ENCODE results near the gene RTP4. TPM values are rescaled to one million over a fixed set of nuclear protein-coding genes. Genes with fewer than 3 reads are reported as not detected.
"Not testable (repeated sequence)": the region's sequence is repeated elsewhere in the genome, so short reads cannot be mapped to it uniquely, and the experiment has no call there.

Gene RTP4
- polyA plus RNA-seq, 4 donors: 0.48 to 1.5 (median 0.74) TPM

GRCh38 chr3:187367561-187368103 lies 553 bp upstream of the RTP4 start:
- no peak for DNase-seq (ENCODE audit: low read depth in 4 of 4, low spot score in 2 of 4)

- DNase-seq (ENCODE audit: low read depth in 4 of 4, low spot score in 2 of 4): no peak
Observed at GRCh38 chr3:187369089-187369447, 883 bp downstream of the RTP4 start.

- DNase-seq (ENCODE audit: low read depth in 4 of 4, low spot score in 2 of 4): no peak
Observed at GRCh38 chr3:187370051-187370450, 1.9 kb downstream of the RTP4 start.

- DNase-seq (ENCODE audit: low read depth in 4 of 4, low spot score in 2 of 4): no peak
Observed at GRCh38 chr3:187375581-187375980, 7.4 kb downstream of the RTP4 start.

- DNase-seq (ENCODE audit: low read depth in 4 of 4, low spot score in 2 of 4): no peak
Observed at GRCh38 chr3:187377842-187378241, 9.7 kb downstream of the RTP4 start.

GRCh38 chr3:187382609-187383151 lies 14.5 kb downstream of the RTP4 start:
- DNase-seq (ENCODE audit: low read depth in 4 of 4, low spot score in 2 of 4): no peak

GRCh38 chr3:187383246-187383645 lies 15.1 kb downstream of the RTP4 start:
- DNase-seq (ENCODE audit: low read depth in 4 of 4, low spot score in 2 of 4): no peak

- no peak for DNase-seq (ENCODE audit: low read depth in 4 of 4, low spot score in 2 of 4)
Observed at GRCh38 chr3:187385296-187385695, 17.1 kb downstream of the RTP4 start.

- no peak for DNase-seq (ENCODE audit: low read depth in 4 of 4, low spot score in 2 of 4)
Observed at GRCh38 chr3:187396661-187397060, 28.5 kb downstream of the RTP4 start.

- no peak for DNase-seq (ENCODE audit: low read depth in 4 of 4, low spot score in 2 of 4)
Observed at GRCh38 chr3:187398955-187399354, 30.8 kb downstream of the RTP4 start.

- DNase-seq (ENCODE audit: low read depth in 4 of 4, low spot score in 2 of 4): no peak
Observed at GRCh38 chr3:187400756-187401155, 32.6 kb downstream of the RTP4 start.

- DNase-seq (ENCODE audit: low read depth in 4 of 4, low spot score in 2 of 4): no peak
Observed at GRCh38 chr3:187401856-187402255, 33.7 kb downstream of the RTP4 start.

- peak; percentile 41 to 65 (median 54) for DNase-seq (ENCODE audit: low read depth in 4 of 4, low spot score in 2 of 4)
Observed at GRCh38 chr3:187403768-187404288, 35.6 kb downstream of the RTP4 start.

GRCh38 chr3:187406927-187407326 lies 38.7 kb downstream of the RTP4 start:
- no peak for DNase-seq (ENCODE audit: low read depth in 4 of 4, low spot score in 2 of 4)

- not testable (repeated sequence) for DNase-seq (ENCODE audit: low read depth in 4 of 4, low spot score in 2 of 4)
Observed at GRCh38 chr3:187411991-187412781, 44.0 kb downstream of the RTP4 start.

Other genes starting within 250 kb of the RTP4 start
- 10 to 100 TPM; 17.3 to 27.0 (median 18.9) TPM for gene RPL39L, start 228.9 kb upstream of the RTP4 start, polyA plus RNA-seq (ENCODE audit: insufficient read length in 4 of 4)
- not detected for gene RTP1, start 170.9 kb upstream of the RTP4 start, polyA plus RNA-seq (ENCODE audit: insufficient read length in 4 of 4)
- gene MASP1, start 76.6 kb upstream of the RTP4 start, polyA plus RNA-seq (ENCODE audit: insufficient read length in 4 of 4): 10 to 100 TPM in 1 of 4 donors, 1 to 10 TPM in 3; 7.2 to 10.2 (median 8.4) TPM